ENCODE measurements around the gene FRG2B.
"Not testable (repeated sequence)": the region's sequence is repeated elsewhere in the genome, so short reads cannot be mapped to it uniquely, and the experiment has no call there.

The FRG2B gene

GRCh38 chr10:133626695-133627094, at the start of gene FRG2B:
Gene FRG2B, minus strand, starts transcription at chr10:133626795. Its CDS starts 53 bp downstream, at chr10:133626742.
- H3K27me3 Mint-ChIP-seq; H3K9me3 Mint-ChIP-seq (ENCODE audit: low read depth); H3K36me3 Mint-ChIP-seq; H3K4me1 Mint-ChIP-seq (ENCODE audit: low read depth); H3K4me3 Mint-ChIP-seq; H3K27ac Mint-ChIP-seq: not testable (repeated sequence)

- not testable (repeated sequence) for H3K27me3 Mint-ChIP-seq; H3K4me3 Mint-ChIP-seq; H3K9me3 Mint-ChIP-seq (ENCODE audit: low read depth); H3K27ac Mint-ChIP-seq; H3K36me3 Mint-ChIP-seq; H3K4me1 Mint-ChIP-seq (ENCODE audit: low read depth)
Measured at GRCh38 chr10:133667446-133667845, 40.9 kb upstream of the FRG2B start.

GRCh38 chr10:133663544-133664160, 37.1 kb upstream of the FRG2B start:
- H3K4me1 Mint-ChIP-seq (ENCODE audit: low read depth); H3K36me3 Mint-ChIP-seq; H3K9me3 Mint-ChIP-seq (ENCODE audit: low read depth); H3K4me3 Mint-ChIP-seq; H3K27ac Mint-ChIP-seq; H3K27me3 Mint-ChIP-seq: not testable (repeated sequence)

GRCh38 chr10:133661122-133661521, 34.5 kb upstream of the FRG2B start:
- not testable (repeated sequence) for H3K36me3 Mint-ChIP-seq, H3K27me3 Mint-ChIP-seq

GRCh38 chr10:133660516-133660915, 33.9 kb upstream of the FRG2B start:
- H3K4me3 Mint-ChIP-seq; H3K4me1 Mint-ChIP-seq (ENCODE audit: low read depth); H3K36me3 Mint-ChIP-seq; H3K27me3 Mint-ChIP-seq; H3K9me3 Mint-ChIP-seq (ENCODE audit: low read depth); H3K27ac Mint-ChIP-seq: not testable (repeated sequence)

More at GRCh38 chr10:133661122-133661521, 34.5 kb upstream of the FRG2B start:
- H3K4me1 Mint-ChIP-seq (ENCODE audit: low read depth); H3K9me3 Mint-ChIP-seq (ENCODE audit: low read depth); H3K4me3 Mint-ChIP-seq; H3K27ac Mint-ChIP-seq: not testable (repeated sequence)

- H3K27me3 Mint-ChIP-seq; H3K36me3 Mint-ChIP-seq; H3K27ac Mint-ChIP-seq; H3K4me1 Mint-ChIP-seq (ENCODE audit: low read depth); H3K4me3 Mint-ChIP-seq; H3K9me3 Mint-ChIP-seq (ENCODE audit: low read depth): not testable (repeated sequence)
Measured at GRCh38 chr10:133657276-133657675, 30.7 kb upstream of the FRG2B start.

GRCh38 chr10:133648872-133649455, 22.4 kb upstream of the FRG2B start:
- not testable (repeated sequence) for H3K36me3 Mint-ChIP-seq; H3K4me1 Mint-ChIP-seq (ENCODE audit: low read depth); H3K27ac Mint-ChIP-seq; H3K27me3 Mint-ChIP-seq; H3K9me3 Mint-ChIP-seq (ENCODE audit: low read depth); H3K4me3 Mint-ChIP-seq

GRCh38 chr10:133647075-133647748, 20.6 kb upstream of the FRG2B start:
- H3K36me3 Mint-ChIP-seq; H3K27ac Mint-ChIP-seq; H3K27me3 Mint-ChIP-seq; H3K9me3 Mint-ChIP-seq (ENCODE audit: low read depth); H3K4me1 Mint-ChIP-seq (ENCODE audit: low read depth): not testable (repeated sequence)
- peak overlapping the region; percentile 35 for H3K4me3 Mint-ChIP-seq

- H3K4me1 Mint-ChIP-seq (ENCODE audit: low read depth); H3K4me3 Mint-ChIP-seq; H3K27ac Mint-ChIP-seq; H3K36me3 Mint-ChIP-seq; H3K9me3 Mint-ChIP-seq (ENCODE audit: low read depth); H3K27me3 Mint-ChIP-seq: not testable (repeated sequence)
Measured at GRCh38 chr10:133637846-133638235, 11.2 kb upstream of the FRG2B start.

GRCh38 chr10:133637202-133637845, 10.7 kb upstream of the FRG2B start:
- H3K27ac Mint-ChIP-seq; H3K36me3 Mint-ChIP-seq; H3K4me1 Mint-ChIP-seq (ENCODE audit: low read depth); H3K9me3 Mint-ChIP-seq (ENCODE audit: low read depth); H3K27me3 Mint-ChIP-seq: not testable (repeated sequence)
- H3K4me3 Mint-ChIP-seq, result peak overlapping the region; percentile 70

GRCh38 chr10:133630723-133631249, 4.2 kb upstream of the FRG2B start:
- not testable (repeated sequence) for H3K36me3 Mint-ChIP-seq; H3K27me3 Mint-ChIP-seq; H3K4me1 Mint-ChIP-seq (ENCODE audit: low read depth); H3K9me3 Mint-ChIP-seq (ENCODE audit: low read depth); H3K27ac Mint-ChIP-seq; H3K4me3 Mint-ChIP-seq

- H3K4me3 Mint-ChIP-seq; H3K36me3 Mint-ChIP-seq; H3K4me1 Mint-ChIP-seq (ENCODE audit: low read depth); H3K27ac Mint-ChIP-seq; H3K9me3 Mint-ChIP-seq (ENCODE audit: low read depth): not testable (repeated sequence)
- H3K27me3 Mint-ChIP-seq, result peaks cover 11% of the 10 kb centered on the region
Measured at GRCh38 chr10:133622544-133622943, 4.1 kb downstream of the FRG2B start.

GRCh38 chr10:133618851-133619250, 7.7 kb downstream of the FRG2B start:
- peaks cover 11% of the 10 kb centered on the region for H3K27me3 Mint-ChIP-seq
- no peaks in the 10 kb centered on the region for H3K36me3 Mint-ChIP-seq
- peaks cover 2% of the 10 kb centered on the region for H3K4me1 Mint-ChIP-seq (ENCODE audit: low read depth)
- no peak overlapping the region for H3K4me3 Mint-ChIP-seq
- no peaks in the 10 kb centered on the region for H3K9me3 Mint-ChIP-seq (ENCODE audit: low read depth)
- no peak overlapping the region for H3K27ac Mint-ChIP-seq

- H3K9me3 Mint-ChIP-seq (ENCODE audit: low read depth), result no peaks in the 10 kb centered on the region
- H3K27ac Mint-ChIP-seq, result no peak overlapping the region
- H3K36me3 Mint-ChIP-seq, result no peaks in the 10 kb centered on the region
- H3K4me1 Mint-ChIP-seq (ENCODE audit: low read depth), result no peaks in the 10 kb centered on the region
- peaks cover 8% of the 10 kb centered on the region for H3K27me3 Mint-ChIP-seq
- no peak overlapping the region for H3K4me3 Mint-ChIP-seq
Measured at GRCh38 chr10:133617196-133617595, 9.4 kb downstream of the FRG2B start.

- H3K4me1 Mint-ChIP-seq (ENCODE audit: low read depth), result no peaks in the 10 kb centered on the region
- no peak overlapping the region for H3K27ac Mint-ChIP-seq
- no peak overlapping the region for H3K4me3 Mint-ChIP-seq
- H3K9me3 Mint-ChIP-seq (ENCODE audit: low read depth), result no peaks in the 10 kb centered on the region
- peaks cover 7% of the 10 kb centered on the region for H3K27me3 Mint-ChIP-seq
- no peaks in the 10 kb centered on the region for H3K36me3 Mint-ChIP-seq
Measured at GRCh38 chr10:133616371-133617130, 10.0 kb downstream of the FRG2B start.
